A673 (cell line): Measurements from ENCODE around the gene GOLGA5. TPM values are rescaled to one million over a fixed set of nuclear protein-coding genes. Genes with fewer than 3 reads are reported as not detected.

Experiments used
- BruUV-seq: library from RNA; stranded (reverse); fragments of 400-500 nt; replicated peaks from 2 replicates; lab custom pipeline; 2021; lab: Mats Ljungman, UMichigan
- CTCF ChIA-PET: fragments of 300-600 bp; sonication (Branson Sonifier 250); formaldehyde crosslinking; loops from one replicate; lab custom pipeline; 2022; ENCODE audit warnings: antibody characterized with exemption; lab: Charles Lee
- POLR2A ChIA-PET: fragments of 300-600 bp; sonication (Branson Sonifier 250); formaldehyde crosslinking; loops from one replicate; lab custom pipeline; 2022; ENCODE audit warnings: antibody characterized with exemption; ENCODE audit not compliant: low non-redundant PET; lab: Charles Lee
- DNase-seq: peaks from one replicate; pipeline ENCODE4 v3.0.0-alpha.2; 2015; ENCODE audit warnings: low spot score
- H3K27ac ChIP-seq: fragments of 200-600 bp; sonication (generic); 2 replicates; pipeline ENCODE4 v1.5.1; 2016; ENCODE audit warnings: mixed run types, low read depth, mild to moderate bottlenecking, mixed read lengths, antibody characterized with exemption, low read length; ENCODE audit not compliant: poor library complexity, severe bottlenecking
- H3K27me3 ChIP-seq: fragments of 200-600 bp; sonication (generic); replicated peaks from 2 replicates; pipeline ENCODE4 v1.6.1; 2017; ENCODE audit warnings: mixed run types, low read depth, mild to moderate bottlenecking, mixed read lengths, antibody characterized with exemption, low read length; ENCODE audit not compliant: insufficient read depth, poor library complexity
- H3K36me3 ChIP-seq: fragments of 200-600 bp; sonication (generic); 2 replicates; pipeline ENCODE4 v1.6.1; 2016; ENCODE audit warnings: mixed run types, mild to moderate bottlenecking, mixed read lengths, antibody characterized with exemption, low read length; ENCODE audit not compliant: insufficient read depth, poor library complexity, severe bottlenecking
- H3K4me1 ChIP-seq: fragments of 200-600 bp; sonication (generic); 2 replicates; pipeline ENCODE4 v1.6.1; 2017; ENCODE audit warnings: mixed run types, mild to moderate bottlenecking, mixed read lengths, antibody characterized with exemption, low read length; ENCODE audit not compliant: insufficient read depth, poor library complexity, severe bottlenecking
- H3K4me3 ChIP-seq: fragments of 200-600 bp; sonication (generic); 2 replicates; pipeline ENCODE4 v1.5.1; 2016; ENCODE audit warnings: low read depth, mixed run types, mild to moderate bottlenecking, mixed read lengths, low read length; ENCODE audit not compliant: poor library complexity, severe bottlenecking
- H3K9me3 ChIP-seq: fragments of 200-600 bp; sonication (generic); 2 replicates; pipeline ENCODE4 v1.6.1; 2016; ENCODE audit warnings: mixed run types, low read depth, mild to moderate bottlenecking, mixed read lengths, antibody characterized with exemption, low read length; ENCODE audit not compliant: poor library complexity, severe bottlenecking
- CTCF ChIP-seq: fragments of 300-800, 200-600 bp; sonication (generic); conservative IDR thresholded peaks from 2 replicates; pipeline ENCODE4 v1.5.1; 2017; ENCODE audit warnings: low read depth, mild to moderate bottlenecking, antibody characterized with exemption, low read length, moderate library complexity, mixed read lengths
- EZH2 ChIP-seq: fragments of 200-600 bp; sonication (generic); IDR thresholded peaks from 2 replicates; pipeline ENCODE4 v1.6.1; 2017; ENCODE audit warnings: borderline replicate concordance, low read depth, mild to moderate bottlenecking, mixed read lengths, antibody characterized with exemption, low read length; ENCODE audit not compliant: poor library complexity, severe bottlenecking
- intact Hi-C: fragments of 100-400 bp; cut with micrococcal nuclease; formaldehyde crosslinking; loops from one replicate; pipeline ENCODE4 v1.10.0; 2022; ENCODE audit not compliant: unreplicated experiment
- total RNA-seq: library from RNA; stranded (reverse); gene quantifications from 2 replicates; pipeline ENCODE4 v1.2.3, GENCODE V29; 2021

GOLGA5 gene
- total RNA-seq, 1 experiment from 2014 or later, result 21.3 TPM

- no TSS peak for BruUV-seq
- TF ChIP-seq CTCF (no peak), EZH2 (no peak)
- Histone ChIP-seq H3K4me1 (no peaks in the 10 kb centered on the region), H3K27ac (no peak overlapping the region), H3K4me3 (no peak overlapping the region), H3K36me3 (no peaks in the 10 kb centered on the region), H3K9me3 (no peaks in the 10 kb centered on the region), H3K27me3 (no peaks in the 10 kb centered on the region)
- POLR2A ChIA-PET, result no interaction called here
- no peak for DNase-seq
- CTCF ChIA-PET, result no interaction called here
- intact Hi-C loops, result no loop called here
Measured at GRCh38 chr14:92865674-92866073, 71.6 kb downstream of the GOLGA5 start.

- no peak for DNase-seq
- no peaks in the 10 kb centered on the region for H3K27me3 ChIP-seq
- no peak overlapping the region for H3K4me3 ChIP-seq
- intact Hi-C loops, result no loop called here
- H3K4me1 ChIP-seq, result no peaks in the 10 kb centered on the region
- no peaks in the 10 kb centered on the region for H3K36me3 ChIP-seq
- ChIA-PET CTCF (no interaction called here), POLR2A (no interaction called here)
- TF ChIP-seq CTCF, result no peak
- no peaks in the 10 kb centered on the region for H3K9me3 ChIP-seq
- no peak overlapping the region for H3K27ac ChIP-seq
- BruUV-seq, result no TSS peak
Measured at GRCh38 chr14:92866181-92866752, 72.2 kb downstream of the GOLGA5 start.

GRCh38 chr14:92866901-92867865, 73.1 kb downstream of the GOLGA5 start:
- no peak for DNase-seq
- POLR2A ChIA-PET, result no interaction called here
- no peaks in the 10 kb centered on the region for H3K9me3 ChIP-seq
- no peak overlapping the region for H3K27ac ChIP-seq
- H3K4me3 ChIP-seq, result no peak overlapping the region
- H3K27me3 ChIP-seq, result no peaks in the 10 kb centered on the region
- no peak for TF ChIP-seq EZH2
- no peak for TF ChIP-seq CTCF
- CTCF ChIA-PET, result no interaction called here
- no TSS peak for BruUV-seq
- intact Hi-C loops, result no loop called here
- H3K4me1 ChIP-seq, result no peaks in the 10 kb centered on the region
- no peaks in the 10 kb centered on the region for H3K36me3 ChIP-seq
